ENCODE data around the gene NNMT. TPM values are rescaled to one million over a fixed set of nuclear protein-coding genes. Genes with fewer than 3 reads are reported as not detected.

Gene NNMT
- total RNA-seq, 1 donor from 2014 or later, result 0.82 TPM

GRCh38 chr11:114276077-114276476 is 20.1 kb upstream of the NNMT start:
- Mint-ChIP-seq H3K27ac (ENCODE audit: unreplicated experiment) (no peak overlapping the region), H3K36me3 (ENCODE audit: low read depth) (no peaks in the 10 kb centered on the region), H3K4me1 (peaks cover 1% of the 10 kb centered on the region), H3K4me3 (no peak overlapping the region), H3K27me3 (ENCODE audit: low read depth) (peaks cover 17% of the 10 kb centered on the region), H3K9me3 (no peaks in the 10 kb centered on the region)
- no peak for TF ChIP-seq CTCF (conservative IDR thresholded peaks at IDR 0.05)
- DNase-seq (ENCODE audit: low read depth, low spot score), result no peak

- no peak for DNase-seq (ENCODE audit: low read depth, low spot score)
- no peak for TF ChIP-seq CTCF (conservative IDR thresholded peaks at IDR 0.05)
- peaks cover 17% of the 10 kb centered on the region for H3K27me3 Mint-ChIP-seq (ENCODE audit: low read depth)
- H3K9me3 Mint-ChIP-seq, result no peaks in the 10 kb centered on the region
- H3K27ac Mint-ChIP-seq (ENCODE audit: unreplicated experiment), result no peak overlapping the region
- H3K4me3 Mint-ChIP-seq, result no peak overlapping the region
- H3K36me3 Mint-ChIP-seq (ENCODE audit: low read depth), result no peaks in the 10 kb centered on the region
- peaks cover 5% of the 10 kb centered on the region for H3K4me1 Mint-ChIP-seq
Measured at GRCh38 chr11:114277637-114278341, 18.4 kb upstream of the NNMT start.

GRCh38 chr11:114278342-114279065 is 17.7 kb upstream of the NNMT start:
- Mint-ChIP-seq H3K4me3 (no peak overlapping the region), H3K27ac (ENCODE audit: unreplicated experiment) (no peak overlapping the region), H3K27me3 (ENCODE audit: low read depth) (peaks cover 15% of the 10 kb centered on the region), H3K9me3 (no peaks in the 10 kb centered on the region), H3K4me1 (peaks cover 5% of the 10 kb centered on the region), H3K36me3 (ENCODE audit: low read depth) (no peaks in the 10 kb centered on the region)
- no peak for TF ChIP-seq CTCF (conservative IDR thresholded peaks at IDR 0.05)
- DNase-seq (ENCODE audit: low read depth, low spot score), result no peak

- no peak for TF ChIP-seq CTCF (conservative IDR thresholded peaks at IDR 0.05)
- Mint-ChIP-seq H3K36me3 (ENCODE audit: low read depth) (no peaks in the 10 kb centered on the region), H3K4me3 (no peak overlapping the region), H3K4me1 (peaks cover 5% of the 10 kb centered on the region), H3K27ac (ENCODE audit: unreplicated experiment) (no peak overlapping the region), H3K9me3 (no peaks in the 10 kb centered on the region), H3K27me3 (ENCODE audit: low read depth) (peaks cover 12% of the 10 kb centered on the region)
- DNase-seq (ENCODE audit: low read depth, low spot score), result no peak
Measured at GRCh38 chr11:114279792-114280546, 16.2 kb upstream of the NNMT start.

GRCh38 chr11:114280696-114281095 is 15.5 kb upstream of the NNMT start:
- peak; percentile 80 for TF ChIP-seq CTCF (conservative IDR thresholded peaks at IDR 0.05)

More at GRCh38 chr11:114280696-114281095, 15.5 kb upstream of the NNMT start:
- Mint-ChIP-seq H3K9me3 (no peaks in the 10 kb centered on the region), H3K27ac (ENCODE audit: unreplicated experiment) (no peak overlapping the region), H3K36me3 (ENCODE audit: low read depth) (no peaks in the 10 kb centered on the region), H3K4me3 (no peak overlapping the region), H3K4me1 (peaks cover 5% of the 10 kb centered on the region), H3K27me3 (ENCODE audit: low read depth) (peaks cover 8% of the 10 kb centered on the region)
- peak; percentile 66 for DNase-seq (ENCODE audit: low read depth, low spot score)

Data from neural crest cell (in vitro differentiated cells).